Measurements from ENCODE around the gene TNIK.

GRCh38 chr3:171358181-171358880 lies 101.9 kb downstream of the TNIK start:
- TF ChIP-seq RAD21 (IDR thresholded peaks at IDR 0.05): no peak
- no peak for TF ChIP-seq CTCF (IDR thresholded peaks at IDR 0.05; ENCODE audit: low read depth, low read length, missing input control)
- TF ChIP-seq GABPA (IDR thresholded peaks at IDR 0.05 in 1 of 2, conservative IDR thresholded peaks at IDR 0.05 in 1 of 2): no peak
- TF ChIP-seq, protein P1, sequence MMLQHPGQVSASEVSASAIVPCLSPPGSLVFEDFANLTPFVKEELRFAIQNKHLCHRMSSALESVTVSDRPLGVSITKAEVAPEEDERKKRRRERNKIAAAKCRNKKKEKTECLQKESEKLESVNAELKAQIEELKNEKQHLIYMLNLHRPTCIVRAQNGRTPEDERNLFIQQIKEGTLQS (IDR thresholded peaks at IDR 0.05): no peak
- TF ChIP-seq TAF1 (conservative IDR thresholded peaks at IDR 0.05): no peak
- no peak for TF ChIP-seq YY1 (IDR thresholded peaks at IDR 0.05)
- no peak for TF ChIP-seq JUND (IDR thresholded peaks at IDR 0.05)
- TF ChIP-seq FOXA1 (IDR thresholded peaks at IDR 0.05): no peak
- TF ChIP-seq, protein P2, sequence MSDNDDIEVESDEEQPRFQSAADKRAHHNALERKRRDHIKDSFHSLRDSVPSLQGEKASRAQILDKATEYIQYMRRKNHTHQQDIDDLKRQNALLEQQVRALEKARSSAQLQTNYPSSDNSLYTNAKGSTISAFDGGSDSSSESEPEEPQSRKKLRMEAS (IDR thresholded peaks at IDR 0.05): no peak
